ENCODE results near the gene WBP1L. TPM values are rescaled to one million over a fixed set of nuclear protein-coding genes. Genes with fewer than 3 reads are reported as not detected.

WBP1L gene
- total and polyA plus RNA-seq, 4 donors, result 12.3 to 43.6 (median 27.6) TPM

- 96% methylated on average over 9 of the region's 9 CpGs for WGBS
- H3K36me3 ChIP-seq (ENCODE audit: control insufficient read depth in 4 of 4, insufficient read depth in 3 of 4, low read depth in 1 of 4, low read length in 3 of 4), result no peaks in the 10 kb centered on the region
- H3K9me3 ChIP-seq (ENCODE audit: control insufficient read depth in 4 of 4, low read length in 3 of 4), result no peaks in the 10 kb centered on the region
- H3K4me3 ChIP-seq (ENCODE audit: low read depth in 1 of 3, low read length in 3 of 3), result no peak overlapping the region
- DNase-seq (ENCODE audit: low spot score), result no peak
- no peak overlapping the region for H3K9ac ChIP-seq (ENCODE audit: low read depth in 1 of 2, low read length in 2 of 2)
- TF ChIP-seq RAD21 (IDR thresholded peaks at IDR 0.05) (no peak), SP1 (IDR thresholded peaks at IDR 0.05) (no peak)
- H3K27ac ChIP-seq (ENCODE audit: low read depth in 1 of 2, low read length in 2 of 2), result no peak overlapping the region
- H3K4me1 ChIP-seq (ENCODE audit: control insufficient read depth in 4 of 4, insufficient read depth in 4 of 4, low read length in 3 of 4), result peaks cover 0 to 4% (median 2%) of the 10 kb centered on the region in 4 donors
- no peaks in the 10 kb centered on the region for H3K27me3 ChIP-seq (ENCODE audit: control insufficient read depth in 4 of 4, insufficient read depth in 4 of 4, low read length in 3 of 4)
These were observed 82.5 kb downstream of the WBP1L start for GRCh38 chr10:102826148-102826796.

DNA sequence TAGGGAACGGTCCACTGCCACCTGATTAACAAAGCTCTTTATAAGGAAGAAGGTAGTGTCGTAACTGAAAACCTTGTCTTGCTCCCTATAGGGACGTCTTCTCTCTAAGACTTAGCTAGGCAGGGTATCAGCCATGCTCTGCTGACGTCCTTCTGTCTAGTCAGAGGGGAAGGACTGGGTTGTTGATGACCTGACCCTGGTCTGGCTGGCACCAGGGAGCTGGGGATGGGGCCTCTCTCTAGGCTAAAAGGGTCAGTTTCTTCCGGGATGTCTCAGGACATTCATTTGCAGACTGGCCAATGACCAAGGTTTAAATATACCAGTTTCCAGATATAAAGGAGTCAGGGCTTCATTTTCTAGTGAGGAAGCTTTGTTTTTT, 83.8 kb downstream of the WBP1L start:
- Histone ChIP-seq H3K9ac (ENCODE audit: low read depth in 1 of 2, low read length in 2 of 2) (no peak overlapping the region), H3K9me3 (ENCODE audit: control insufficient read depth in 4 of 4, low read length in 3 of 4) (no peaks in the 10 kb centered on the region), H3K4me3 (ENCODE audit: low read depth in 1 of 3, low read length in 3 of 3) (no peak overlapping the region), H3K4me1 (ENCODE audit: control insufficient read depth in 4 of 4, insufficient read depth in 4 of 4, low read length in 3 of 4) (peaks cover 0 to 9% (median 6%) of the 10 kb centered on the region in 4 donors), H3K27ac (ENCODE audit: low read depth in 1 of 2, low read length in 2 of 2) (no peak overlapping the region), H3K36me3 (ENCODE audit: control insufficient read depth in 4 of 4, insufficient read depth in 3 of 4, low read depth in 1 of 4, low read length in 3 of 4) (no peaks in the 10 kb centered on the region), H3K27me3 (ENCODE audit: control insufficient read depth in 4 of 4, insufficient read depth in 4 of 4, low read length in 3 of 4) (no peaks in the 10 kb centered on the region)
- 92% methylated on average over 5 of the region's 5 CpGs for WGBS
- no peak for DNase-seq (ENCODE audit: low spot score)
- no peak for TF ChIP-seq HNF4G (IDR thresholded peaks at IDR 0.05)
- TF ChIP-seq, protein P1, sequence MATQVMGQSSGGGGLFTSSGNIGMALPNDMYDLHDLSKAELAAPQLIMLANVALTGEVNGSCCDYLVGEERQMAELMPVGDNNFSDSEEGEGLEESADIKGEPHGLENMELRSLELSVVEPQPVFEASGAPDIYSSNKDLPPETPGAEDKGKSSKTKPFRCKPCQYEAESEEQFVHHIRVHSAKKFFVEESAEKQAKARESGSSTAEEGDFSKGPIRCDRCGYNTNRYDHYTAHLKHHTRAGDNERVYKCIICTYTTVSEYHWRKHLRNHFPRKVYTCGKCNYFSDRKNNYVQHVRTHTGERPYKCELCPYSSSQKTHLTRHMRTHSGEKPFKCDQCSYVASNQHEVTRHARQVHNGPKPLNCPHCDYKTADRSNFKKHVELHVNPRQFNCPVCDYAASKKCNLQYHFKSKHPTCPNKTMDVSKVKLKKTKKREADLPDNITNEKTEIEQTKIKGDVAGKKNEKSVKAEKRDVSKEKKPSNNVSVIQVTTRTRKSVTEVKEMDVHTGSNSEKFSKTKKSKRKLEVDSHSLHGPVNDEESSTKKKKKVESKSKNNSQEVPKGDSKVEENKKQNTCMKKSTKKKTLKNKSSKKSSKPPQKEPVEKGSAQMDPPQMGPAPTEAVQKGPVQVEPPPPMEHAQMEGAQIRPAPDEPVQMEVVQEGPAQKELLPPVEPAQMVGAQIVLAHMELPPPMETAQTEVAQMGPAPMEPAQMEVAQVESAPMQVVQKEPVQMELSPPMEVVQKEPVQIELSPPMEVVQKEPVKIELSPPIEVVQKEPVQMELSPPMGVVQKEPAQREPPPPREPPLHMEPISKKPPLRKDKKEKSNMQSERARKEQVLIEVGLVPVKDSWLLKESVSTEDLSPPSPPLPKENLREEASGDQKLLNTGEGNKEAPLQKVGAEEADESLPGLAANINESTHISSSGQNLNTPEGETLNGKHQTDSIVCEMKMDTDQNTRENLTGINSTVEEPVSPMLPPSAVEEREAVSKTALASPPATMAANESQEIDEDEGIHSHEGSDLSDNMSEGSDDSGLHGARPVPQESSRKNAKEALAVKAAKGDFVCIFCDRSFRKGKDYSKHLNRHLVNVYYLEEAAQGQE (IDR thresholded peaks at IDR 0.05), result no peak
- no peak for TF ChIP-seq RXRA (IDR thresholded peaks at IDR 0.05)
- TF ChIP-seq, protein P2, sequence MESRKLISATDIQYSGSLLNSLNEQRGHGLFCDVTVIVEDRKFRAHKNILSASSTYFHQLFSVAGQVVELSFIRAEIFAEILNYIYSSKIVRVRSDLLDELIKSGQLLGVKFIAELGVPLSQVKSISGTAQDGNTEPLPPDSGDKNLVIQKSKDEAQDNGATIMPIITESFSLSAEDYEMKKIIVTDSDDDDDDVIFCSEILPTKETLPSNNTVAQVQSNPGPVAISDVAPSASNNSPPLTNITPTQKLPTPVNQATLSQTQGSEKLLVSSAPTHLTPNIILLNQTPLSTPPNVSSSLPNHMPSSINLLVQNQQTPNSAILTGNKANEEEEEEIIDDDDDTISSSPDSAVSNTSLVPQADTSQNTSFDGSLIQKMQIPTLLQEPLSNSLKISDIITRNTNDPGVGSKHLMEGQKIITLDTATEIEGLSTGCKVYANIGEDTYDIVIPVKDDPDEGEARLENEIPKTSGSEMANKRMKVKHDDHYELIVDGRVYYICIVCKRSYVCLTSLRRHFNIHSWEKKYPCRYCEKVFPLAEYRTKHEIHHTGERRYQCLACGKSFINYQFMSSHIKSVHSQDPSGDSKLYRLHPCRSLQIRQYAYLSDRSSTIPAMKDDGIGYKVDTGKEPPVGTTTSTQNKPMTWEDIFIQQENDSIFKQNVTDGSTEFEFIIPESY (IDR thresholded peaks at IDR 0.05), result no peak
- TF ChIP-seq FOXA2 (IDR thresholded peaks at IDR 0.05), result no peak
- no peak for TF ChIP-seq CTCF (IDR thresholded peaks at IDR 0.05; ENCODE audit: low read depth, low read length, missing input control)
- TF ChIP-seq HNF4A (conservative IDR thresholded peaks at IDR 0.05), result no peak
- TF ChIP-seq SP1 (IDR thresholded peaks at IDR 0.05), result no peak
- no peak for TF ChIP-seq YY1 (IDR thresholded peaks at IDR 0.05)
- TF ChIP-seq JUND (IDR thresholded peaks at IDR 0.05), result no peak
- no peak for TF ChIP-seq FOXA1 (IDR thresholded peaks at IDR 0.05)
- TF ChIP-seq GABPA (IDR thresholded peaks at IDR 0.05 in 1 of 2, conservative IDR thresholded peaks at IDR 0.05 in 1 of 2), result no peak
- no peak for TF ChIP-seq EGR1 (IDR thresholded peaks at IDR 0.05; ENCODE audit: low read depth in 2 of 2)
- no peak for TF ChIP-seq MAX (IDR thresholded peaks at IDR 0.05)
- TF ChIP-seq RAD21 (IDR thresholded peaks at IDR 0.05), result no peak
- no peak for TF ChIP-seq TAF1 (conservative IDR thresholded peaks at IDR 0.05)
- TF ChIP-seq, protein P3, sequence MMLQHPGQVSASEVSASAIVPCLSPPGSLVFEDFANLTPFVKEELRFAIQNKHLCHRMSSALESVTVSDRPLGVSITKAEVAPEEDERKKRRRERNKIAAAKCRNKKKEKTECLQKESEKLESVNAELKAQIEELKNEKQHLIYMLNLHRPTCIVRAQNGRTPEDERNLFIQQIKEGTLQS (IDR thresholded peaks at IDR 0.05), result no peak

Measured in liver (tissue), 9 donors.